H1 (cell line): ENCODE data around the gene ZNF691. TPM values are rescaled to one million over a fixed set of nuclear protein-coding genes. Genes with fewer than 3 reads are reported as not detected.

Experiments
- CTCF ChIA-PET: fragments of 300-600 bp; sonication (Branson Sonifier 250); formaldehyde crosslinking; loops from one replicate; lab custom pipeline; 2021; ENCODE audit not compliant: partially characterized antibody; lab: Charles Lee
- POLR2A ChIA-PET: fragments of 300-600 bp; sonication (Branson Sonifier 250); formaldehyde crosslinking; loops from one replicate; lab custom pipeline; 2021; ENCODE audit warnings: inconsistent platforms; ENCODE audit not compliant: partially characterized antibody; lab: Charles Lee
- DNase-seq, 2 experiments: peaks; one replicate each; pipeline versions ENCODE4 v3.0.0 to v3.0.0-alpha.2; 2010 to 2022; ENCODE audit warnings: low spot score in 2 of 2, low read depth in 1 of 2, mixed read lengths in 1 of 2
- FAIRE-seq: peaks from 2 replicates; lab custom pipeline; 2011; peaks lifted over from hg19 to GRCh38; lab: Jason Lieb, UNC
- H2AFZ ChIP-seq: 2 replicates; pipeline ENCODE4 v1.8.1; 2012; ENCODE audit warnings: low read length, inconsistent platforms
- H2AK5ac ChIP-seq: 2 replicates; pipeline ENCODE4 v1.6.1; 2013; ENCODE audit warnings: low read depth, low read length
- H2BK120ac ChIP-seq: replicated peaks from 2 replicates; pipeline ENCODE3; 2013; ENCODE audit warnings: low read depth, low read length, inconsistent platforms
- H2BK12ac ChIP-seq: 2 replicates; pipeline ENCODE4 v1.6.1; 2013; ENCODE audit warnings: low read depth, low read length
- H2BK15ac ChIP-seq: 2 replicates; pipeline ENCODE4 v1.6.1; 2013; ENCODE audit warnings: low read length
- H2BK20ac ChIP-seq: 2 replicates; pipeline ENCODE4 v1.6.1; 2013; ENCODE audit warnings: low read length
- H2BK5ac ChIP-seq: 2 replicates; pipeline ENCODE4 v1.6.1; 2013; ENCODE audit warnings: low read depth, low read length
- H3K14ac ChIP-seq: 2 replicates; pipeline ENCODE4 v1.6.1; 2013; ENCODE audit warnings: inconsistent platforms; ENCODE audit not compliant: insufficient read length
- H3K18ac ChIP-seq: 2 replicates; pipeline ENCODE4 v1.6.1; 2013; ENCODE audit warnings: low read length; ENCODE audit errors: extremely low read depth
- H3K23ac ChIP-seq: 2 replicates; pipeline ENCODE4 v1.6.1; 2013; ENCODE audit warnings: inconsistent platforms; ENCODE audit not compliant: insufficient read length
- H3K23me2 ChIP-seq: 2 replicates; pipeline ENCODE4 v1.6.1; 2013; ENCODE audit warnings: low read depth, low read length
- H3K27ac ChIP-seq: 2 replicates; pipeline ENCODE4 v1.6.1; 2011; ENCODE audit warnings: low read depth, low read length, inconsistent platforms
- H3K27me3 ChIP-seq, 4 experiments: replicated peaks in 1 of 4; 1 replicate in 1 of 4; 2 replicates in 3 of 4; pipeline versions ENCODE4 v1.6.1 to v1.8.1; 2011 to 2013; ENCODE audit warnings: low read length in 3 of 4, mild to moderate bottlenecking in 3 of 4, inconsistent platforms in 2 of 4, mixed read lengths in 2 of 4, moderate library complexity in 1 of 4; ENCODE audit not compliant: control insufficient read depth in 3 of 4, insufficient read depth in 3 of 4; ENCODE audit errors: extremely low read depth in 1 of 4
- H3K36me3 ChIP-seq, 4 experiments: 2 replicates each; pipeline versions ENCODE4 v1.6.1 to v1.8.1; 2011 to 2013; ENCODE audit warnings: mild to moderate bottlenecking in 4 of 4, low read length in 3 of 4, moderate library complexity in 2 of 4, control low read depth in 1 of 4, inconsistent platforms in 1 of 4; ENCODE audit not compliant: insufficient read depth in 4 of 4, control insufficient read depth in 2 of 4
- H3K4ac ChIP-seq: replicated peaks from 2 replicates; pipeline ENCODE3; 2013; ENCODE audit warnings: low read length, low read depth, mixed read lengths, inconsistent platforms; ENCODE audit not compliant: insufficient read length
- H3K4me1 ChIP-seq, 4 experiments: replicated peaks in 1 of 4; 1 replicate in 1 of 4; 2 replicates in 3 of 4; pipeline versions ENCODE4 v1.6.1 to v1.8.1; 2011 to 2013; ENCODE audit warnings: low read length in 3 of 4, inconsistent platforms in 2 of 4, mixed read lengths in 1 of 4; ENCODE audit not compliant: insufficient read depth in 4 of 4, control insufficient read depth in 3 of 4
- H3K4me2 ChIP-seq, 2 experiments: 2 replicates each; pipeline versions ENCODE4 v1.6.1 to v1.8.1; 2011 to 2013; ENCODE audit warnings: low read depth in 2 of 2, low read length in 2 of 2, control low read depth in 1 of 2, inconsistent platforms in 1 of 2, mild to moderate bottlenecking in 1 of 2; ENCODE audit not compliant: insufficient read depth in 1 of 2
- H3K4me3 ChIP-seq, 4 experiments: fragments of 200-600, 300-600 bp in 1 of 4; sonication (generic), shearing (Covaris generic), sonication (Bioruptor Twin) in 1 of 4; 2 replicates each; pipeline versions ENCODE4 v1.5.1 to v1.8.1; 2011 to 2016; ENCODE audit warnings: low read length in 4 of 4, low read depth in 3 of 4, control low read depth in 2 of 4, inconsistent platforms in 2 of 4, mild to moderate bottlenecking in 2 of 4, mixed read lengths in 1 of 4, moderate library complexity in 1 of 4; ENCODE audit not compliant: insufficient read depth in 2 of 4; ENCODE audit errors: extremely low read depth in 1 of 4
- H3K56ac ChIP-seq: replicated peaks from 2 replicates; pipeline ENCODE3; 2013; ENCODE audit warnings: low read depth, mild to moderate bottlenecking, mixed read lengths, low read length, inconsistent platforms; ENCODE audit not compliant: insufficient read length
- H3K79me1 ChIP-seq: 2 replicates; pipeline ENCODE4 v1.6.1; 2013; ENCODE audit warnings: low read depth, low read length, control low read depth
- H3K79me2 ChIP-seq, 2 experiments: 2 replicates each; pipeline versions ENCODE4 v1.6.1 to v1.8.1; 2012 to 2013; ENCODE audit warnings: low read length in 2 of 2, mild to moderate bottlenecking in 2 of 2, inconsistent platforms in 1 of 2; ENCODE audit not compliant: insufficient read depth in 2 of 2, control insufficient read depth in 1 of 2
- H3K9ac ChIP-seq, 4 experiments: replicated peaks in 1 of 4; 1 replicate in 1 of 4; 2 replicates in 3 of 4; pipeline versions ENCODE4 v1.6.1 to v1.8.1; 2011 to 2013; ENCODE audit warnings: low read depth in 3 of 4, low read length in 3 of 4, control low read depth in 2 of 4, mild to moderate bottlenecking in 2 of 4, moderate library complexity in 2 of 4, inconsistent platforms in 1 of 4; ENCODE audit errors: extremely low read depth in 1 of 4
- H3K9me3 ChIP-seq, 2 experiments: 2 replicates each; pipeline versions ENCODE4 v1.6.1 to v1.8.1; 2012 to 2013; ENCODE audit warnings: mild to moderate bottlenecking in 2 of 2, moderate library complexity in 2 of 2, control low read depth in 1 of 2, inconsistent platforms in 1 of 2, low read depth in 1 of 2, low read length in 1 of 2, mixed read lengths in 1 of 2; ENCODE audit not compliant: insufficient read depth in 2 of 2
- H4K20me1 ChIP-seq, 2 experiments: replicated peaks in 1 of 2; 2 replicates each; pipeline versions ENCODE3 to v1.8.1; 2011 to 2013; ENCODE audit warnings: inconsistent platforms in 2 of 2, low read length in 2 of 2, mild to moderate bottlenecking in 1 of 2; ENCODE audit not compliant: insufficient read depth in 2 of 2, control insufficient read depth in 1 of 2
- H4K5ac ChIP-seq: 2 replicates; pipeline ENCODE4 v1.6.1; 2013; ENCODE audit warnings: low read length, low read depth, mixed read lengths, inconsistent platforms; ENCODE audit not compliant: insufficient read length
- H4K8ac ChIP-seq: 2 replicates; pipeline ENCODE4 v1.8.0; 2013; ENCODE audit warnings: mild to moderate bottlenecking, moderate library complexity, low read length, inconsistent platforms; ENCODE audit not compliant: insufficient read depth; ENCODE audit errors: extremely low read depth
- H4K91ac ChIP-seq: replicated peaks from 2 replicates; pipeline ENCODE3; 2013; ENCODE audit warnings: low read length, mixed read lengths, inconsistent platforms; ENCODE audit not compliant: insufficient read length
- BACH1 ChIP-seq: IDR thresholded peaks from 2 replicates; pipeline ENCODE4 v1.6.1; 2012; ENCODE audit warnings: low read length, improper control_type of control experiment
- CHD1 ChIP-seq: IDR thresholded peaks from 2 replicates; pipeline ENCODE4 v1.6.1; 2012; ENCODE audit warnings: low read depth, low read length, improper control_type of control experiment
- CHD2 ChIP-seq: IDR thresholded peaks from 2 replicates; pipeline ENCODE4 v1.6.1; 2012; ENCODE audit warnings: low read length, improper control_type of control experiment
- HDAC2 ChIP-seq, 2 experiments: fragments of 300-600 bp in 1 of 2; sonication (generic) in 1 of 2; IDR thresholded peaks; 2 replicates each; pipeline ENCODE4 v1.6.1; 2011 to 2012; ENCODE audit warnings: low read depth in 2 of 2, low read length in 2 of 2, mild to moderate bottlenecking in 2 of 2, moderate library complexity in 2 of 2, borderline replicate concordance in 1 of 2, inconsistent platforms in 1 of 2
- NRF1 ChIP-seq: IDR thresholded peaks from 2 replicates; pipeline ENCODE4 v1.6.1; 2011; ENCODE audit warnings: mild to moderate bottlenecking, low read depth, low read length, improper control_type of control experiment
- POLR2A ChIP-seq, 2 experiments: IDR thresholded peaks; 1 replicate in 1 of 2; 2 replicates in 1 of 2; pipeline ENCODE4 v1.6.1; 2011; ENCODE audit warnings: low read depth in 2 of 2, low read length in 2 of 2, mild to moderate bottlenecking in 2 of 2; ENCODE audit errors: control extremely low read depth in 1 of 2
- RFX5 ChIP-seq: IDR thresholded peaks from 2 replicates; pipeline ENCODE4 v1.6.1; 2011; ENCODE audit warnings: low read depth, low read length, improper control_type of control experiment, borderline replicate concordance
- SIX5 ChIP-seq: IDR thresholded peaks from 2 replicates; pipeline ENCODE4 v1.6.1; 2011; ENCODE audit warnings: mild to moderate bottlenecking, low read depth, low read length
- SP2 ChIP-seq: IDR thresholded peaks from 2 replicates; pipeline ENCODE4 v1.6.1; 2012; ENCODE audit warnings: mild to moderate bottlenecking, low read length, inconsistent platforms
- TBP ChIP-seq: IDR thresholded peaks from 2 replicates; pipeline ENCODE4 v1.6.1; 2011; ENCODE audit warnings: low read depth, low read length, improper control_type of control experiment
- TEAD4 ChIP-seq: IDR thresholded peaks from 2 replicates; pipeline ENCODE4 v1.6.1; 2012; ENCODE audit warnings: low read depth, low read length, inconsistent platforms, mixed read lengths
- ZNF274 ChIP-seq: IDR thresholded peaks from 2 replicates; pipeline ENCODE4 v1.7.0; 2012; ENCODE audit warnings: low read length, borderline replicate concordance; ENCODE audit errors: extremely low read depth
- WGBS, 2 experiments: shearing (Covaris generic) in 1 of 2; methylation state at CpG; one replicate each; pipeline versions ENCODE4 v1.1.6 to v1.1.7; 2013 to 2015; ENCODE audit warnings: low lambda C conversion rate in 2 of 2, mixed read lengths in 2 of 2, inconsistent platforms in 1 of 2, low coverage in 1 of 2, missing lambda C conversion rate in 1 of 2; ENCODE audit not compliant: insufficient replicate concordance in 2 of 2, insufficient coverage in 1 of 2, insufficient read length in 1 of 2; ENCODE audit errors: extremely low coverage in 1 of 2, missing lambda C conversion rate in 1 of 2; 5-methylcytosine and 5-hydroxymethylcytosine counted together
- polyA plus RNA-seq, 7 experiments: library from polyadenylated mRNA; depleted of rRNA in 3 of 7; stranded (reverse) in 5 of 7; unstranded in 2 of 7; fragments of >200 nt in 5 of 7; fragments of 200-250 nt in 2 of 7; gene quantifications; 1 replicate in 5 of 7; 2 replicates in 1 of 7; 4 replicates in 1 of 7; pipeline versions ENCODE4 v1.2.1 to v1.2.3, GENCODE V29; 2011 to 2013; ENCODE audit warnings: missing spikeins in 2 of 7, mixed read lengths in 2 of 7
- total RNA-seq: library from RNA; stranded (reverse); fragmentation: NEBNext Ultra II Directional; extraction: Animal tissue kit (Norgen Biotek cat#: 25700); gene quantifications from 2 replicates; pipeline ENCODE4 v1.2.1, GENCODE V29; 2021
- TF ChIP-seq, protein P1 (sequence below), 3 experiments: IDR thresholded peaks; 1 replicate in 2 of 3; 2 replicates in 1 of 3; pipeline versions ENCODE4 v1.5.1 to v1.6.1; 2011; ENCODE audit warnings: low read length in 3 of 3, mild to moderate bottlenecking in 3 of 3, inconsistent platforms in 2 of 3, low read depth in 1 of 3, moderate library complexity in 1 of 3; ENCODE audit not compliant: insufficient read depth in 1 of 3; ENCODE audit errors: control extremely low read depth in 1 of 3

Gene ZNF691
- total and polyA plus RNA-seq, 2 of the 8 experiments (the other 6 are each of a cell fraction or from before 2014, with no cell fraction given) = 19.5 TPM

DNA sequence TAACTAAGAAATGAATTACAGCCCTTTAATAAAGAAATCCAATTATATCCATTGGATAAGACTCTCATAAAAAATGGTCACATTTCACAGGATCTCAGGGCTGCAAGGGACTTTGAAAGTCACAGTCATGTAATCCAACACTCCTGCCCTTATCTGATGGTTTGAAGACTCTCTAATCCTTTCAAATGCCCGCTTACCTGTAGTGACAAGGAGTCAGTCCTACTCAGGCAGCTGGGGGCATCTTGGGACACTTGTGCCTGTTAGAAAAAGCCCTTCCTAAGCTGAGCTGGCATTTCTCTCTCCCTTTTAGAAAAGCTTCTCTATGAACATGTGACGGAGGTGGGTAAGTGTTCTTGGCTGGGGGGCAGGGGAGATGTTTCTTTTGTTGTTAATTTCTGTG, 11.0 kb upstream of the ZNF691 start:
- Histone ChIP-seq H3K27me3 (no peaks in the 10 kb centered on the region), H4K91ac (no peak overlapping the region), H3K56ac (no peak overlapping the region), H2AFZ (no peak overlapping the region), H2BK12ac (no peak overlapping the region), H3K9ac (no peak overlapping the region), H3K14ac (no peak overlapping the region), H4K8ac (no peak overlapping the region), H2AK5ac (no peak overlapping the region), H3K18ac (no peak overlapping the region), H4K20me1 (no peaks in the 10 kb centered on the region), H3K23me2 (no peaks in the 10 kb centered on the region), H3K23ac (no peak overlapping the region), H2BK15ac (no peak overlapping the region), H3K4me1 (no peaks in the 10 kb centered on the region), H3K9me3 (no peaks in the 10 kb centered on the region), H4K5ac (no peak overlapping the region), H3K4ac (no peak overlapping the region), H3K36me3 (no peaks in the 10 kb centered on the region), H3K4me3 (no peak overlapping the region), H2BK20ac (no peak overlapping the region), H3K27ac (no peak overlapping the region), H3K4me2 (no peak overlapping the region), H3K79me2 (no peaks in the 10 kb centered on the region), H2BK120ac (no peak overlapping the region), H2BK5ac (no peak overlapping the region), H3K79me1 (no peaks in the 10 kb centered on the region)
- ChIA-PET CTCF (interaction anchor here (0.9 to 5.2 kb wide), 3 partner anchors 11 to 21 kb away, joined by 3 to 30 read pairs (median 3); partner anchors contain the start of genes ERMAP and ZNF691), POLR2A (interaction anchor here (1.1 to 3.0 kb wide), 3 partner anchors 9 to 14 kb away, joined by 3 to 16 read pairs (median 5); partner anchors contain the start of gene ZNF691)
- no peak for FAIRE-seq
- WGBS, 2 experiments = 69% methylated on average over 2 of the region's 2 CpGs; no CpG with 5 or more reads in 1 of the 2 experiments
- no peak for DNase-seq
- TF ChIP-seq BACH1 (no peak), TBP (no peak), NRF1 (no peak), CHD1 (no peak), SIX5 (no peak), RFX5 (no peak), HDAC2 (IDR thresholded peaks at IDR 0.05; ENCODE audit: borderline replicate concordance in 1 of 2, low read depth in 2 of 2, low read length in 2 of 2) (no peak), ZNF274 (no peak), SP2 (no peak), TEAD4 (no peak), CHD2 (no peak), POLR2A (IDR thresholded peaks at IDR 0.05; ENCODE audit: control extremely low read depth in 1 of 2, low read depth in 2 of 2, low read length in 2 of 2) (no peak)
- TF ChIP-seq, protein P1, sequence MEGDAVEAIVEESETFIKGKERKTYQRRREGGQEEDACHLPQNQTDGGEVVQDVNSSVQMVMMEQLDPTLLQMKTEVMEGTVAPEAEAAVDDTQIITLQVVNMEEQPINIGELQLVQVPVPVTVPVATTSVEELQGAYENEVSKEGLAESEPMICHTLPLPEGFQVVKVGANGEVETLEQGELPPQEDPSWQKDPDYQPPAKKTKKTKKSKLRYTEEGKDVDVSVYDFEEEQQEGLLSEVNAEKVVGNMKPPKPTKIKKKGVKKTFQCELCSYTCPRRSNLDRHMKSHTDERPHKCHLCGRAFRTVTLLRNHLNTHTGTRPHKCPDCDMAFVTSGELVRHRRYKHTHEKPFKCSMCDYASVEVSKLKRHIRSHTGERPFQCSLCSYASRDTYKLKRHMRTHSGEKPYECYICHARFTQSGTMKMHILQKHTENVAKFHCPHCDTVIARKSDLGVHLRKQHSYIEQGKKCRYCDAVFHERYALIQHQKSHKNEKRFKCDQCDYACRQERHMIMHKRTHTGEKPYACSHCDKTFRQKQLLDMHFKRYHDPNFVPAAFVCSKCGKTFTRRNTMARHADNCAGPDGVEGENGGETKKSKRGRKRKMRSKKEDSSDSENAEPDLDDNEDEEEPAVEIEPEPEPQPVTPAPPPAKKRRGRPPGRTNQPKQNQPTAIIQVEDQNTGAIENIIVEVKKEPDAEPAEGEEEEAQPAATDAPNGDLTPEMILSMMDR (IDR thresholded peaks at IDR 0.05; ENCODE audit: control extremely low read depth in 1 of 3, insufficient read depth in 1 of 3, low read depth in 1 of 3, low read length in 3 of 3) = no peak
